ENCODE measurements around the gene FAM174B.

DNA sequence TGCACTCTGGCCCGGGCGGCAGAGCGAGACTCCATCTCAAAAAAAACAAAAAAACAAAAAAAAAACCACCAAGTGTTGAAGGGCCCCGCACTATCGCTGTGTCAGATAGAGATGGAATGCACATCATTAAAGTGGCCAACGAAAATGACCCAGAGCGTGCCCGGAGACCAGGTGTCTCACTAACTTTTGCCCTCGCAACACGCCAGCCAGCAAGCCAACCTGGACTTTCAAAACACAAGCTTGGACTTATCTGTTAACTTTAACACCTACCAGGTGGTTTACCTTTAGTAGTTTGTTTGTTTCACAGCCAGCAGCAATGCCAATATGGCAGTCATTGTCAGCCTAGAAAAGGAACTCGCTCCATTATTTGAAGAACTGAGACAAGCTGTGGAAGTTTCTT, 28.6 kb downstream of the FAM174B start:
- TF ChIP-seq, protein P1, sequence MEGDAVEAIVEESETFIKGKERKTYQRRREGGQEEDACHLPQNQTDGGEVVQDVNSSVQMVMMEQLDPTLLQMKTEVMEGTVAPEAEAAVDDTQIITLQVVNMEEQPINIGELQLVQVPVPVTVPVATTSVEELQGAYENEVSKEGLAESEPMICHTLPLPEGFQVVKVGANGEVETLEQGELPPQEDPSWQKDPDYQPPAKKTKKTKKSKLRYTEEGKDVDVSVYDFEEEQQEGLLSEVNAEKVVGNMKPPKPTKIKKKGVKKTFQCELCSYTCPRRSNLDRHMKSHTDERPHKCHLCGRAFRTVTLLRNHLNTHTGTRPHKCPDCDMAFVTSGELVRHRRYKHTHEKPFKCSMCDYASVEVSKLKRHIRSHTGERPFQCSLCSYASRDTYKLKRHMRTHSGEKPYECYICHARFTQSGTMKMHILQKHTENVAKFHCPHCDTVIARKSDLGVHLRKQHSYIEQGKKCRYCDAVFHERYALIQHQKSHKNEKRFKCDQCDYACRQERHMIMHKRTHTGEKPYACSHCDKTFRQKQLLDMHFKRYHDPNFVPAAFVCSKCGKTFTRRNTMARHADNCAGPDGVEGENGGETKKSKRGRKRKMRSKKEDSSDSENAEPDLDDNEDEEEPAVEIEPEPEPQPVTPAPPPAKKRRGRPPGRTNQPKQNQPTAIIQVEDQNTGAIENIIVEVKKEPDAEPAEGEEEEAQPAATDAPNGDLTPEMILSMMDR (IDR thresholded peaks at IDR 0.05), result no peak
- TF ChIP-seq POLR2A (IDR thresholded peaks at IDR 0.05), result no peak

Measured in testis (tissue), 2 donors.